Measurements from ENCODE around the gene PARVA. TPM values are rescaled to one million over a fixed set of nuclear protein-coding genes. Genes with fewer than 3 reads are reported as not detected.
"Not testable (repeated sequence)": the region's sequence is repeated elsewhere in the genome, so short reads cannot be mapped to it uniquely, and the experiment has no call there.

The PARVA gene
- total RNA-seq, 4 donors from 2014 or later = 64.0 to 164 (median 93.5) TPM

GRCh38 chr11:12362857-12363256, 14.5 kb upstream of the PARVA start:
- DNase-seq (ENCODE audit: low spot score) (no peak), ATAC-seq (ENCODE audit: low FRiP score) (no peak)
- no peak for TF ChIP-seq CTCF (IDR thresholded peaks at IDR 0.05)

- DNase-seq (ENCODE audit: low spot score) (no peak), ATAC-seq (ENCODE audit: low FRiP score) (no peak)
- no peak for TF ChIP-seq CTCF (IDR thresholded peaks at IDR 0.05)
Measured at GRCh38 chr11:12363373-12363772, 14.0 kb upstream of the PARVA start.

- DNase-seq (ENCODE audit: low spot score) = not testable (repeated sequence)
Measured at GRCh38 chr11:12365965-12366575, 11.3 kb upstream of the PARVA start.

GRCh38 chr11:12367057-12367456, 10.3 kb upstream of the PARVA start:
- not testable (repeated sequence) for DNase-seq (ENCODE audit: low spot score); ATAC-seq (ENCODE audit: low FRiP score)

More at GRCh38 chr11:12365965-12366575, 11.3 kb upstream of the PARVA start:
- ATAC-seq (ENCODE audit: low FRiP score) = not testable (repeated sequence)

DNA sequence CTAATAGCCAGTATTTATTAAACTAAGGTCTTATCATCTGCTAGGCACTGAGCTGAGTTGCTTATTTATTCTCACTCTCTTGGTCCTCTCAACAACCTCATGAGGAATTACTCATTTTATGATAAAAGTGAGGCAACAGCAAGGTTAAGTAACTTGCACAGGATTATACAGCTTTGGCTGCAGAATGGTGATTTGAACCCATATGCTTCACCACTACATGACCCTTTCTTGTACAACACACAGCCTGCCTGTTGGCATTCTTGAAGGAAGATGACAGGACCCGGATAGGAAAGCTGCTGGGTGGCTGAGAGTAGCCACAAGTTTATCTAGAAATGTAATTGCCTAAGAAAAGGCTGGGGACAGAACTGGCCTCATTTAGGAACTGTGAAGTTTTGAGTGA, 5.3 kb upstream of the PARVA start:
- TF ChIP-seq CTCF (IDR thresholded peaks at IDR 0.05) = no peak
- DNase-seq (ENCODE audit: low spot score) (no peak), ATAC-seq (ENCODE audit: low FRiP score) (no peak)

GRCh38 chr11:12375720-12376119, 1.7 kb upstream of the PARVA start:
- TF ChIP-seq CTCF (IDR thresholded peaks at IDR 0.05) = no peak
- no peak for ATAC-seq (ENCODE audit: low FRiP score)
- DNase-seq (ENCODE audit: low spot score) = no peak

DNA sequence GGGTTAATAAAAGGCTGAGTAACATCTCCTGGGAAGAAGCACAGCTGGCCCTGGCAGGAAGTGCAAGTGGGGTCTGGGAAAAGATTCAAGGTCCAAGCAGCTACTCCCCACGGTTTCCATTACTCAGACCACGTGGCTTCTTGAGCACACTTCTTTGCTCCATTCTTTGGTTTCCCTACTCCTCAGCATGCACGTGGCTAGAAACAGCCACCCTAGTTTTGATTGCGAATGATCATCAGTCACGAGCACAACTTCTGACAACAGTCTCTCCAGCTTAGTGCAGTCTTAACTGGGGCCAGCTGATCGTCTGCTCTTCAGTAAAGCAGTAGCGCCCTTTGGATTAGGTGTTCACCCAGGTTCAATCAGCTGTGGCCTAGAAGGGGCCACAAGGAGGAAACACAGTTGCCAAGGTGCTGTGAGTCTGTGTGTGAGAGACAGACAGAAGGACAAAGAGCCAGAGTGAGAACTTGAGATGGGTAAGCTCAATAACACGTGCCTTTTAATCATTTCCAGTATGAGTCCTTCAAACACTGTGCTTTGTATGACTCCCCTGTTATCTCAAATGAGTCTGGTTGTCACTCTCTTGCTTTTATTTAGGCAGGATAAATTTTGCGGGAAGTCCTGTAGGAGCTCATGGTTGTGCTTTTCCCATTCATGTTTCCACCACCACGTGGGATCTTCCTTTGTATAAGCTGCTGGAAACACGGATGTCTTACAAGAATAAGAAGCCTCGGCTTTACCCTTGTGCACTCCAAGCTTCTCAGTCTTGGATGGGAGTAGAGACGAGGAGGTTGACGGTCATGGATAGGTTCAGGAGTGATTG, 901 bp upstream of the PARVA start:
- TF ChIP-seq CTCF (IDR thresholded peaks at IDR 0.05) = no peak
- no peak for DNase-seq (ENCODE audit: low spot score)
- peak; percentile 31 for ATAC-seq (ENCODE audit: low FRiP score)

Data from omental fat pad (tissue), 4 donors.